Stimulated activated CD4-positive, alpha-beta T cell treated with anti-CD3 and anti-CD28 coated beads, Interleukin-1b, Interleukin-23, amount 100 ng/mL, for 1 hour (primary cell): ENCODE measurements around the gene RPS6KA6.
"Not testable (repeated sequence)": the region's sequence is repeated elsewhere in the genome, so short reads cannot be mapped to it uniquely, and the experiment has no call there.

Source experiments
- DNase-seq, 2 donors: peaks; one replicate each; pipeline ENCODE4 v3.0.0-alpha.2; 2020; ENCODE audit warnings: low read depth in 2 of 2

RPS6KA6 gene

GRCh38 chrX:84162401-84162800 lies 25.6 kb downstream of the RPS6KA6 start:
- DNase-seq = no peak

- DNase-seq = no peak
Observed at GRCh38 chrX:84161641-84162040, 26.4 kb downstream of the RPS6KA6 start.

GRCh38 chrX:84160736-84161135 lies 27.3 kb downstream of the RPS6KA6 start:
- no peak for DNase-seq

GRCh38 chrX:84156821-84157220 lies 31.2 kb downstream of the RPS6KA6 start:
- no peak for DNase-seq

GRCh38 chrX:84155938-84156337 lies 32.1 kb downstream of the RPS6KA6 start:
- DNase-seq = no peak

GRCh38 chrX:84153538-84153937 lies 34.5 kb downstream of the RPS6KA6 start:
- DNase-seq = no peak

GRCh38 chrX:84144991-84145390 lies 43.0 kb downstream of the RPS6KA6 start:
- no peak for DNase-seq

- DNase-seq = no peak
Observed at GRCh38 chrX:84144281-84144680, 43.7 kb downstream of the RPS6KA6 start.

GRCh38 chrX:84133023-84133422 lies 55.0 kb downstream of the RPS6KA6 start:
- DNase-seq = no peak

- DNase-seq = no peak
Observed at GRCh38 chrX:84123585-84123984, 64.4 kb downstream of the RPS6KA6 start.

GRCh38 chrX:84118769-84119168 lies 69.2 kb downstream of the RPS6KA6 start:
- no peak for DNase-seq

- no peak for DNase-seq
Observed at GRCh38 chrX:84118315-84118714, 69.7 kb downstream of the RPS6KA6 start.

GRCh38 chrX:84108584-84108983 lies 79.4 kb downstream of the RPS6KA6 start:
- DNase-seq = no peak

GRCh38 chrX:84099120-84099519 lies 88.9 kb downstream of the RPS6KA6 start:
- no peak for DNase-seq

GRCh38 chrX:84079479-84080197 lies 108.4 kb downstream of the RPS6KA6 start:
- DNase-seq = not testable (repeated sequence)

GRCh38 chrX:84078991-84079390 lies 109.0 kb downstream of the RPS6KA6 start:
- no peak for DNase-seq

GRCh38 chrX:84064814-84065213 lies 123.2 kb downstream of the RPS6KA6 start:
- DNase-seq = no peak

GRCh38 chrX:84064164-84064563 lies 123.8 kb downstream of the RPS6KA6 start:
- DNase-seq = no peak

GRCh38 chrX:84047339-84047738 lies 140.7 kb downstream of the RPS6KA6 start:
- DNase-seq = no peak

GRCh38 chrX:84046403-84046984 lies 141.5 kb downstream of the RPS6KA6 start:
- no peak for DNase-seq

- no peak for DNase-seq
Observed at GRCh38 chrX:84044051-84044450, 143.9 kb downstream of the RPS6KA6 start.
